Measurements from ENCODE around the gene SLC35E2B.
"Not testable (repeated sequence)": the region's sequence is repeated elsewhere in the genome, so short reads cannot be mapped to it uniquely, and the experiment has no call there.

DNA sequence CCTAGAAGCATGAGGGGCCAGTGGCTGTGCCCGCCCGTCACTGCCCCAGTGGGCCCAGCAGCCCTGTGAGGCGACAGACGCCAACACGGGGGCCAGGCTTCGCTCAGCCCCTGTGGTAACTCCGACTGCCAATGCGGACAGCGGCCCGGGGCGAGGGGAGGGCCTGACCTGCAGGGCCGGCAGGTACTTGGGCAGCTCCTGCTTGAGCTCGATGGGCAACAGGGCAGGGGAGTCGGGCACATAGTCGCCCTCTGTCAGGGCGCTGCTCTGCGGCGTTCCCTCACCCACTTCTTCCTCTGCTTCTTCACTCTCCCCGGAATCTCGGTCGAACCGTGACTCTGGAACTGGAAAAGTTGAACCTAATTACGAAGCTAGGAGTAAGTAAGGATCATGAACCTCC is 14.6 kb upstream of the SLC35E2B start:
- TF ChIP-seq, protein P1, sequence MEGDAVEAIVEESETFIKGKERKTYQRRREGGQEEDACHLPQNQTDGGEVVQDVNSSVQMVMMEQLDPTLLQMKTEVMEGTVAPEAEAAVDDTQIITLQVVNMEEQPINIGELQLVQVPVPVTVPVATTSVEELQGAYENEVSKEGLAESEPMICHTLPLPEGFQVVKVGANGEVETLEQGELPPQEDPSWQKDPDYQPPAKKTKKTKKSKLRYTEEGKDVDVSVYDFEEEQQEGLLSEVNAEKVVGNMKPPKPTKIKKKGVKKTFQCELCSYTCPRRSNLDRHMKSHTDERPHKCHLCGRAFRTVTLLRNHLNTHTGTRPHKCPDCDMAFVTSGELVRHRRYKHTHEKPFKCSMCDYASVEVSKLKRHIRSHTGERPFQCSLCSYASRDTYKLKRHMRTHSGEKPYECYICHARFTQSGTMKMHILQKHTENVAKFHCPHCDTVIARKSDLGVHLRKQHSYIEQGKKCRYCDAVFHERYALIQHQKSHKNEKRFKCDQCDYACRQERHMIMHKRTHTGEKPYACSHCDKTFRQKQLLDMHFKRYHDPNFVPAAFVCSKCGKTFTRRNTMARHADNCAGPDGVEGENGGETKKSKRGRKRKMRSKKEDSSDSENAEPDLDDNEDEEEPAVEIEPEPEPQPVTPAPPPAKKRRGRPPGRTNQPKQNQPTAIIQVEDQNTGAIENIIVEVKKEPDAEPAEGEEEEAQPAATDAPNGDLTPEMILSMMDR (IDR thresholded peaks at IDR 0.05) = not testable (repeated sequence)
- not testable (repeated sequence) for TF ChIP-seq EP300, POLR2A (IDR thresholded peaks at IDR 0.05)
